Muscle layer of colon (tissue), 2 donors: ENCODE measurements around the gene KNSTRN.

Source experiments
- H3K27ac ChIP-seq: one replicate; pipeline ENCODE4 v1.7.0; 2013; ENCODE audit warnings: low read depth, mild to moderate bottlenecking, low read length, moderate library complexity
- H3K27me3 ChIP-seq, 2 donors: one replicate each; pipeline ENCODE4 v1.7.0; 2013; ENCODE audit warnings: low read length in 2 of 2, mild to moderate bottlenecking in 2 of 2; ENCODE audit not compliant: insufficient read depth in 2 of 2, control insufficient read depth in 1 of 2
- H3K36me3 ChIP-seq: one replicate; pipeline ENCODE4 v1.7.0; 2013; ENCODE audit warnings: mild to moderate bottlenecking, low read length; ENCODE audit not compliant: insufficient read depth
- H3K4me1 ChIP-seq: one replicate; pipeline ENCODE4 v1.7.0; 2013; ENCODE audit warnings: mild to moderate bottlenecking, low read length; ENCODE audit not compliant: insufficient read depth
- H3K4me3 ChIP-seq, 2 donors: one replicate each; pipeline ENCODE4 v1.7.0; 2013; ENCODE audit warnings: low read length in 2 of 2, low read depth in 1 of 2, mild to moderate bottlenecking in 1 of 2, moderate library complexity in 1 of 2
- H3K9ac ChIP-seq: one replicate; pipeline ENCODE4 v1.7.0; 2013; ENCODE audit warnings: low read length
- H3K9me3 ChIP-seq: one replicate; pipeline ENCODE4 v1.7.0; 2013; ENCODE audit warnings: mild to moderate bottlenecking, low read length
- donor health status: abdominal sarcoma.
- donor health status: Adenocarcinoma of cecum.

Gene KNSTRN

GRCh38 chr15:40360015-40360414 is 22.5 kb upstream of the KNSTRN start:
- H3K4me3 ChIP-seq = no peak overlapping the region
- no peaks in the 10 kb centered on the region for H3K36me3 ChIP-seq
- H3K9me3 ChIP-seq = no peaks in the 10 kb centered on the region
- H3K27me3 ChIP-seq = peaks cover 0 to 7% of the 10 kb centered on the region in 2 donors
- H3K27ac ChIP-seq = no peak overlapping the region
- no peaks in the 10 kb centered on the region for H3K4me1 ChIP-seq
- no peak overlapping the region for H3K9ac ChIP-seq

GRCh38 chr15:40361640-40362039 is 20.9 kb upstream of the KNSTRN start:
- Histone ChIP-seq H3K4me3 (no peak overlapping the region), H3K9ac (no peak overlapping the region), H3K36me3 (no peaks in the 10 kb centered on the region), H3K4me1 (peaks cover 3% of the 10 kb centered on the region), H3K27me3 (peaks cover 0 to 7% of the 10 kb centered on the region in 2 donors), H3K27ac (no peak overlapping the region), H3K9me3 (no peaks in the 10 kb centered on the region)

- H3K4me1 ChIP-seq = peaks cover 20% of the 10 kb centered on the region
- H3K4me3 ChIP-seq = no peak overlapping the region
- no peak overlapping the region for H3K27ac ChIP-seq
- no peaks in the 10 kb centered on the region for H3K36me3 ChIP-seq
- no peak overlapping the region for H3K9ac ChIP-seq
- no peaks in the 10 kb centered on the region for H3K9me3 ChIP-seq
- peaks cover 0 to 5% of the 10 kb centered on the region in 2 donors for H3K27me3 ChIP-seq
Observed at GRCh38 chr15:40363611-40364010, 18.9 kb upstream of the KNSTRN start.

GRCh38 chr15:40364251-40364650 is 18.3 kb upstream of the KNSTRN start:
- no peaks in the 10 kb centered on the region for H3K9me3 ChIP-seq
- no peaks in the 10 kb centered on the region for H3K36me3 ChIP-seq
- H3K9ac ChIP-seq = no peak overlapping the region
- H3K4me3 ChIP-seq = no peak overlapping the region
- no peaks in the 10 kb centered on the region for H3K27me3 ChIP-seq
- no peak overlapping the region for H3K27ac ChIP-seq
- H3K4me1 ChIP-seq = peaks cover 20% of the 10 kb centered on the region

GRCh38 chr15:40365016-40365415 is 17.5 kb upstream of the KNSTRN start:
- Histone ChIP-seq H3K27me3 (no peaks in the 10 kb centered on the region), H3K9ac (no peak overlapping the region), H3K4me1 (peaks cover 20% of the 10 kb centered on the region), H3K36me3 (no peaks in the 10 kb centered on the region), H3K27ac (no peak overlapping the region), H3K4me3 (no peak overlapping the region), H3K9me3 (no peaks in the 10 kb centered on the region)

- H3K27me3 ChIP-seq = no peaks in the 10 kb centered on the region
- H3K27ac ChIP-seq = peak overlapping the region; percentile 54
- no peak overlapping the region for H3K9ac ChIP-seq
- no peak overlapping the region for H3K4me3 ChIP-seq
- peaks cover 20% of the 10 kb centered on the region for H3K4me1 ChIP-seq
- H3K36me3 ChIP-seq = no peaks in the 10 kb centered on the region
- no peaks in the 10 kb centered on the region for H3K9me3 ChIP-seq
Observed at GRCh38 chr15:40365624-40366456, 16.7 kb upstream of the KNSTRN start.

GRCh38 chr15:40366457-40367370 is 15.8 kb upstream of the KNSTRN start:
- Histone ChIP-seq H3K4me3 (no peak overlapping the region), H3K27ac (peak overlapping the region; percentile 54), H3K4me1 (peaks cover 20% of the 10 kb centered on the region), H3K27me3 (no peaks in the 10 kb centered on the region), H3K9ac (peak overlapping the region; percentile 25), H3K9me3 (no peaks in the 10 kb centered on the region), H3K36me3 (no peaks in the 10 kb centered on the region)

GRCh38 chr15:40367371-40367685 is 15.2 kb upstream of the KNSTRN start:
- H3K27ac ChIP-seq = peak overlapping the region; percentile 40
- peaks cover 20% of the 10 kb centered on the region for H3K4me1 ChIP-seq
- peak overlapping the region in 1 of 2 donors; percentile 55 for H3K4me3 ChIP-seq
- H3K27me3 ChIP-seq = no peaks in the 10 kb centered on the region
- peak overlapping the region; percentile 25 for H3K9ac ChIP-seq
- H3K36me3 ChIP-seq = no peaks in the 10 kb centered on the region
- H3K9me3 ChIP-seq = no peaks in the 10 kb centered on the region

GRCh38 chr15:40367686-40368611 is 14.6 kb upstream of the KNSTRN start:
- H3K9ac ChIP-seq = peak overlapping the region; percentile 25
- peak overlapping the region; percentile 47 to 55 for H3K4me3 ChIP-seq
- H3K9me3 ChIP-seq = no peaks in the 10 kb centered on the region
- H3K27ac ChIP-seq = peak overlapping the region; percentile 40
- H3K36me3 ChIP-seq = no peaks in the 10 kb centered on the region
- no peaks in the 10 kb centered on the region for H3K27me3 ChIP-seq
- peaks cover 20% of the 10 kb centered on the region for H3K4me1 ChIP-seq

- no peak overlapping the region for H3K27ac ChIP-seq
- no peak overlapping the region for H3K9ac ChIP-seq
- no peaks in the 10 kb centered on the region for H3K36me3 ChIP-seq
- no peak overlapping the region for H3K4me3 ChIP-seq
- no peaks in the 10 kb centered on the region for H3K9me3 ChIP-seq
- H3K4me1 ChIP-seq = peaks cover 20% of the 10 kb centered on the region
- H3K27me3 ChIP-seq = no peaks in the 10 kb centered on the region
Observed at GRCh38 chr15:40368719-40369473, 13.6 kb upstream of the KNSTRN start.
